ENCODE results near the gene PI4KB. TPM values are rescaled to one million over a fixed set of nuclear protein-coding genes. Genes with fewer than 3 reads are reported as not detected.

PI4KB gene
- polyA plus RNA-seq, 1 donor (not counting 4 experiments of a cell fraction or from before 2014, with no cell fraction given): 40.9 TPM

DNA sequence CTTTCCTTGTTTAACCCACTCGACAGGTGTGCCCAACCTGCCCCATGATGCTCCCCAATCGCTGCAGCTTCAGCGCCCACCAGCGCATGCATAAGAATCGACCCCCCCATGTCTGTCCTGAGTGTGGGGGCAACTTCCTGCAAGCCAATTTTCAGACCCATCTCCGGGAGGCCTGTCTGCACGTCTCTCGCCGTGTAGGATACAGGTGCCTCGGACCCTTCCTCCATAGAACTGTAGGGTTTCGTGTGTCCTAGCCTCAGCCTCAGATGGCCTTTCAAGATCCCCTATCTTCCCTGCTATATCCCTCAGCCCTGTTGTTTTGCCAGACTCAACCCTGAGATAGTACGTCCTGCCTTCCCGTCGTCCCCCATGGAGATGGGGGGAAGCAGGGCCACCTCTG lies 38.7 kb downstream of the PI4KB start:
- H3K27ac ChIP-seq (ENCODE audit: control insufficient read depth, insufficient read depth, low read length): no peak overlapping the region
- dilution Hi-C loops (cut with MboI; ENCODE audit: extremely low pct_ligation_motif_present, low sequenced_read_pairs): no loop called here
- no peak overlapping the region for H3K4me2 ChIP-seq (ENCODE audit: control insufficient read depth, extremely low read depth, insufficient read depth, low read depth, low read length)
- no peak for TF ChIP-seq EZH2 (IDR thresholded peaks at IDR 0.05; ENCODE audit: low read length)
- TF ChIP-seq, protein P1, sequence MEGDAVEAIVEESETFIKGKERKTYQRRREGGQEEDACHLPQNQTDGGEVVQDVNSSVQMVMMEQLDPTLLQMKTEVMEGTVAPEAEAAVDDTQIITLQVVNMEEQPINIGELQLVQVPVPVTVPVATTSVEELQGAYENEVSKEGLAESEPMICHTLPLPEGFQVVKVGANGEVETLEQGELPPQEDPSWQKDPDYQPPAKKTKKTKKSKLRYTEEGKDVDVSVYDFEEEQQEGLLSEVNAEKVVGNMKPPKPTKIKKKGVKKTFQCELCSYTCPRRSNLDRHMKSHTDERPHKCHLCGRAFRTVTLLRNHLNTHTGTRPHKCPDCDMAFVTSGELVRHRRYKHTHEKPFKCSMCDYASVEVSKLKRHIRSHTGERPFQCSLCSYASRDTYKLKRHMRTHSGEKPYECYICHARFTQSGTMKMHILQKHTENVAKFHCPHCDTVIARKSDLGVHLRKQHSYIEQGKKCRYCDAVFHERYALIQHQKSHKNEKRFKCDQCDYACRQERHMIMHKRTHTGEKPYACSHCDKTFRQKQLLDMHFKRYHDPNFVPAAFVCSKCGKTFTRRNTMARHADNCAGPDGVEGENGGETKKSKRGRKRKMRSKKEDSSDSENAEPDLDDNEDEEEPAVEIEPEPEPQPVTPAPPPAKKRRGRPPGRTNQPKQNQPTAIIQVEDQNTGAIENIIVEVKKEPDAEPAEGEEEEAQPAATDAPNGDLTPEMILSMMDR (optimal IDR thresholded peaks at IDR 0.05 in 1 of 3, IDR thresholded peaks at IDR 0.05 in 1 of 3, conservative IDR thresholded peaks at IDR 0.05 in 1 of 3; ENCODE audit: extremely low read depth in 1 of 3, insufficient read depth in 2 of 3, low read length in 3 of 3): no peak
- H3K9me3 ChIP-seq (ENCODE audit: control insufficient read depth, low read depth, low read length): no peaks in the 10 kb centered on the region
- no peaks in the 10 kb centered on the region for H3K27me3 ChIP-seq (ENCODE audit: control insufficient read depth, extremely low read depth, insufficient read depth, low read length)
- H4K20me1 ChIP-seq (ENCODE audit: control insufficient read depth, extremely low read depth, insufficient read depth, low read length): no peaks in the 10 kb centered on the region
- no peak for DNase-seq (ENCODE audit: low read depth, low spot score)
- peaks cover 5% of the 10 kb centered on the region for H3K4me1 ChIP-seq (ENCODE audit: control insufficient read depth, extremely low read depth, insufficient read depth, low read length)
- H2AFZ ChIP-seq (ENCODE audit: control insufficient read depth, low read length): no peak overlapping the region
- no peaks in the 10 kb centered on the region for H3K9me1 ChIP-seq (ENCODE audit: control insufficient read depth, extremely low read depth, insufficient read depth, low read length)
- no peak for FAIRE-seq
- H3K4me3 ChIP-seq (ENCODE audit: control insufficient read depth in 2 of 3, extremely low read depth in 1 of 3, insufficient read depth in 2 of 3, low read depth in 1 of 3, low read length in 3 of 3): no peak overlapping the region
- no peak overlapping the region for H3K9ac ChIP-seq (ENCODE audit: control insufficient read depth, extremely low read depth, insufficient read depth, low read length)
- H3K36me3 ChIP-seq (ENCODE audit: control insufficient read depth in 2 of 2, extremely low read depth in 1 of 2, insufficient read depth in 2 of 2, low read length in 2 of 2): peaks cover 17 to 45% of the 10 kb centered on the region in 2 experiments
- peaks cover 22% of the 10 kb centered on the region for H3K79me2 ChIP-seq (ENCODE audit: control insufficient read depth, insufficient read depth, low read length)

DNA sequence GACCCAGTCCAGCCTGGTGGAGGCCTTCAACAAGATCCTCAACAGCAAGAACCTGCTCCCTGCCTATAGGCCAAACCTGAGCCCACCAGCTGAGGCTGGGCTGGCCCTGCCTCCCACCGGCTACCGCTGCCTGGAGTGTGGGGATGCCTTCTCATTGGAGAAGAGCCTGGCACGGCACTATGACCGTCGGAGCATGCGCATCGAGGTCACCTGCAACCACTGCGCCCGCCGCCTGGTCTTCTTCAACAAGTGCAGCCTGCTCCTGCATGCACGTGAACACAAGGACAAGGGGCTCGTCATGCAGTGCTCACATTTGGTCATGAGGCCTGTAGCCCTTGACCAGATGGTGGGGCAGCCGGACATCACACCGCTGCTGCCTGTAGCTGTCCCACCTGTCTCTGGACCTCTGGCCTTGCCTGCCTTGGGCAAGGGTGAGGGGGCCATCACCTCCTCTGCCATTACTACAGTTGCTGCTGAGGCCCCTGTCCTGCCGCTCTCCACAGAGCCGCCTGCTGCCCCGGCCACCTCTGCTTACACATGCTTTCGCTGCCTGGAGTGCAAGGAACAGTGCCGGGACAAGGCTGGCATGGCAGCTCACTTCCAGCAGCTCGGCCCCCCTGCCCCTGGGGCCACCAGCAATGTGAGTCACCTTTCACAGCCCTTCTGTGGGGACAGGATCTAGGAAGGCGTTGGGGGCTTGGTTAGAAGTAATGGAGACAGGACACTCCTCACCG lies 39.3 kb downstream of the PI4KB start:
- H2AFZ ChIP-seq (ENCODE audit: control insufficient read depth, low read length): no peak overlapping the region
- no peaks in the 10 kb centered on the region for H3K27me3 ChIP-seq (ENCODE audit: control insufficient read depth, extremely low read depth, insufficient read depth, low read length)

More for the DNA sequence above, 39.3 kb downstream of the PI4KB start:
- Histone ChIP-seq H3K9me1 (ENCODE audit: control insufficient read depth, extremely low read depth, insufficient read depth, low read length) (no peaks in the 10 kb centered on the region), H3K4me2 (ENCODE audit: control insufficient read depth, extremely low read depth, insufficient read depth, low read depth, low read length) (no peak overlapping the region), H3K9ac (ENCODE audit: control insufficient read depth, extremely low read depth, insufficient read depth, low read length) (no peak overlapping the region), H4K20me1 (ENCODE audit: control insufficient read depth, extremely low read depth, insufficient read depth, low read length) (no peaks in the 10 kb centered on the region), H3K27ac (ENCODE audit: control insufficient read depth, insufficient read depth, low read length) (no peak overlapping the region), H3K4me3 (ENCODE audit: control insufficient read depth in 2 of 3, extremely low read depth in 1 of 3, insufficient read depth in 2 of 3, low read depth in 1 of 3, low read length in 3 of 3) (no peak overlapping the region), H3K79me2 (ENCODE audit: control insufficient read depth, insufficient read depth, low read length) (peaks cover 28% of the 10 kb centered on the region), H3K9me3 (ENCODE audit: control insufficient read depth, low read depth, low read length) (no peaks in the 10 kb centered on the region), H3K36me3 (ENCODE audit: control insufficient read depth in 2 of 2, extremely low read depth in 1 of 2, insufficient read depth in 2 of 2, low read length in 2 of 2) (peaks cover 17 to 45% of the 10 kb centered on the region in 2 experiments), H3K4me1 (ENCODE audit: control insufficient read depth, extremely low read depth, insufficient read depth, low read length) (peaks cover 9% of the 10 kb centered on the region)
- no peak for TF ChIP-seq EZH2 (IDR thresholded peaks at IDR 0.05; ENCODE audit: low read length)
- TF ChIP-seq, protein P1 (optimal IDR thresholded peaks at IDR 0.05 in 1 of 3, IDR thresholded peaks at IDR 0.05 in 1 of 3, conservative IDR thresholded peaks at IDR 0.05 in 1 of 3; ENCODE audit: extremely low read depth in 1 of 3, insufficient read depth in 2 of 3, low read length in 3 of 3): no peak
- dilution Hi-C loops (cut with MboI; ENCODE audit: extremely low pct_ligation_motif_present, low sequenced_read_pairs): no loop called here
- no peak for FAIRE-seq
- no peak for DNase-seq (ENCODE audit: low read depth, low spot score)

Measured in keratinocyte (primary cell).